HG03135 (cell line): Measurements from ENCODE around the gene TAS2R46.
"Not testable (repeated sequence)": the region's sequence is repeated elsewhere in the genome, so short reads cannot be mapped to it uniquely, and the experiment has no call there.

Source experiments
- ATAC-seq: cut with Tn5 transposase; IDR thresholded peaks from one replicate; pipeline ENCODE4 v1.9.1; 2021; ENCODE audit warnings: mild to moderate bottlenecking, moderate library complexity; ENCODE audit not compliant: unreplicated experiment

TAS2R46 gene

DNA sequence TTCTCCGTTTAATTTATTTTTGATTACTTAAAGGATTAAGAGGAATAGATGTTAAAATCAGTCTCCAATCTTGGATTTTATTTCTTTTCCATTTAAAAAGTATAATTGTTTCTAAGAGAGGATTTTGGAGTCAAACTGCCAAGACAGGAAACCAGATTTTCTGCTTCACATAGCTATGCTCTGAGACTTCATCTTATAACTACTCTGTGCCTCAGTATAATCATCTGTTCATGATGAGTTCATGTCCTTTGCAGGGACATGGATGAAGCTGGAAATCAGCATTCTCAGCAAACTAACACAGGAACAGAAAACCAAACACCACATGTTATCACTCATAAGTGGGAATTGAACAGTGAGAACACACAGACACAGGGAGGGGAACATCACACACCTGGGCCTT is 21.9 kb downstream of the TAS2R46 start:
- no peak for ATAC-seq

DNA sequence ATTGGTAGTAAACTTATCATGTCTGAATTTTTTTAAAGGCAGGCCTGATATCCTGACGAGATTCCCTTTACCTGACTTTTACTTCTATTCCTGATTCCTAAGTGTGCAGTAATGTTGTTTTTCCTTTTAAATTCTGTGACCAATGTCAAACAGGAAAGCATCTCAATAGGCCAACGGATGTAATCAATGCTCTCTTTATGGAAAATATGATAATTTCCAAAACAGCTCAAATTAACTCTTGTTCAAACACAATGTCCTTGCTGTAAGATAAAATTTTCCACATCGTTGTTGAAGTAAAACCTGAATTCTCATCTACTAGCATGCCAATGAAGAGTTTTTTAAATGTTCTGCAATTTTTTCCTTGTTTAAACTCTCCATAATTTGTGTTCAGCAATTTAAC is 22.9 kb downstream of the TAS2R46 start:
- ATAC-seq = no peak

GRCh38 chr12:11033959-11034358 is 28.1 kb downstream of the TAS2R46 start:
- not testable (repeated sequence) for ATAC-seq

DNA sequence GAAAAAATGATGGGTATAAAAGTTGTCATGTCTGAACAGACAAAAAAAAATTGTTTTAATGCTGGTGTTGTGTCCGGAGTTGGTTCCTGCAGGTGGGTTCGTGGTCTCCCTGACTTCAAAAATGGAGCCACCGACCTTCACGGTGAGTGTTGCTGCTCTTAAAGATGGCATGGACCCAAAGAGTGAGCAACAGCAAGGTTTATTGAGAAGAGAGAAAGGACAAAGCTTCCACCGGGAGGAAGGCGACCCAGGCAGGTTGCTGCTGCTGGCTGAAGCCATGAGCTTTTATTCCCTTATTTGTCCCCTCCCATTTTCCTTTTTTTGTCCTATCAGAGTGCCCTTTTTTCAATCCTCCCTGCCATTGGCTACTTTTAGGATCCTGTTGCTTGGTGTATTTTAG is 30.8 kb downstream of the TAS2R46 start, which contains the start of gene TAS2R31:
TSS of gene TAS2R31 (minus strand) at position 101 of the 400 bp plus-strand sequence. CDS start at position 29, 72 bp downstream.
- no peak for ATAC-seq

DNA sequence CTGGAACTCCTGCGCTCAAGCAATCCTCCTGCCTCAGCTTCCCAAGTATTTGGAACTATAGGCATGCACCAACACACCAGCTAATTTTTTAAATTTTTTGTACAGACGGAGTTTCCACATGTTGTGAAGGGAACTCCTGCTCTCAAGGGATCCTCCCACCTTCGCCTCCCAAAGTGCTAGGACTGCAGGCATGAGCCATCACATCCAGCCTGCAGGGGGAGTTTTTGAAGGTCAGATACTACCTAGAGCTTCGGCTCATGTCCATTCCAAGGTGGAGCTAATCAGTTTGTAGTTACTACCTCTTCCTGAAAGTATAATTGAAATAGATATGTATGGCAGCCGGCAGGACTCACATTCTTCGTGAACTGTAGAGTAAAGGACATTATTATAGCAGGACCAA is 36.0 kb downstream of the TAS2R46 start:
- no peak for ATAC-seq

- no peak for ATAC-seq
Observed at GRCh38 chr12:11023387-11023786, 38.7 kb downstream of the TAS2R46 start.

DNA sequence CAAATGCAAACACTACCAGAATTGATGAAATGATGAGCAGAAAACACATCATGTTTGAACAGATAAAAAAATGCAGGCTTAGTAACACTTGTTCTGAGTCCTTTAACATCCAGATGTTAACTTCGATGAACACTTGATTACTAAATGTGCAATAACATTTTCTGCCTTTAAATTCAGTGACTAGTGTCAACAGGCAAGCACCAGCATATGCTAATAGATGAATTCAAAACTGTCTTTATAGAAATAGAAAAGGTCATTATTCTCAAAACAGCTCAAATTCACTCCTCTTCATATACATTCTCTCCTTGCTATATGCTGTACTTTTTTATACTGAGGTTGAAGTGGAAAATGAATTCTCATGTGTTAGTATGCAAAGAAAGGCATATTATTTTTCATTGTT is 39.6 kb downstream of the TAS2R46 start, which contains the start of gene TAS2R19:
TSS of gene TAS2R19 (minus strand) at position 101 of the 400 bp plus-strand sequence. CDS start at position 52, 49 bp downstream.
- ATAC-seq = no peak

DNA sequence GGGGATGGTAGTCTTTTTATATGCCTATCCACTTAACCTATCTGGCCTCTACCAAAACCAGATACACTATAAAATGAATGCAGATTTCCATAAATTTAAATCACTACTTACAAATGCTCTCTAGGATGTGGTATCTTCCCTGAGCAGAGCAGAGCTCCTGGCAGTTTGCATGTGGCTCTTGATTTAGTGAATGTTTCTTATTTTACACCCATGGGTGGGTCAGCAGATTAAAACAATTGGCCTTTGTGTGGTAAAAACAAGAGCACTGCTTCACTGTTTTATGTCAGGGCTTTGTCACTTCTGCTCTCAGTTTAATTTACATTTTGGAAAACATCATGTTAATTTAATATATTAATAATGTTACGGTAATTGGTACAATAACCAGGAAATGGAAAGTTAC is 45.2 kb downstream of the TAS2R46 start:
- ATAC-seq = no peak

- no peak for ATAC-seq
Observed at GRCh38 chr12:11015775-11016430, 46.2 kb downstream of the TAS2R46 start.

DNA sequence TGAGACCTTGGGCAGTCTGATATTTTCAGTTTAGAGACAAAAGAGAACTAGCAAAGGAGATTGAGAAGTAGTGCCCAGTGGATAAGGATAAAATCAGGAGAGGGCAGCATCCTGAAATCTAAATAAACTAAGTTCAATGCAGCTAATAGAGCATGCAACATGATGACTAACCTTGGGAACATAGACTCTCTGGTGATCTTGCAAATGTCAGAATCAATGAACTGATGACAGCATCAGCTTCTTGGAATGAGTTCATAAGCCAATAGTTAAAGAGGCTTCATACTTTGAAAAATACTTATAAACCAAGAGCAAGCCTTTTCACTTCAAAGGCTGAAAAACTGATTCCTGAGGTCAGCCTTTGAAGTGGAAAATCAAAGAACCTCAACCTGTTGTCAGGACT is 47.9 kb downstream of the TAS2R46 start:
- ATAC-seq = no peak
